Panc1 (cell line): ENCODE results near the gene PCAT7. TPM values are rescaled to one million over a fixed set of nuclear protein-coding genes. Genes with fewer than 3 reads are reported as not detected.

Experiments
- ATAC-seq: fragments of 200-7000 bp; cut with Tn5 transposase; 2 replicates; pipeline ENCODE4 v1.9.1; 2020; ENCODE audit warnings: mild to moderate bottlenecking, moderate library complexity
- BruUV-seq: library from RNA; stranded (reverse); fragments of 400-500 nt; replicated peaks from 2 replicates; lab custom pipeline; 2021; lab: Mats Ljungman, UMichigan
- CTCF ChIA-PET: fragments of 300-600 bp; sonication (Branson Sonifier 250); formaldehyde crosslinking; loops from one replicate; lab custom pipeline; 2022; ENCODE audit warnings: antibody characterized with exemption; lab: Charles Lee
- POLR2A ChIA-PET: fragments of 300-600 bp; sonication (Branson Sonifier 250); formaldehyde crosslinking; loops from one replicate; lab custom pipeline; 2022; ENCODE audit warnings: antibody characterized with exemption; lab: Charles Lee
- DNase-seq: peaks from one replicate; pipeline ENCODE4 v3.0.0-alpha.2; 2010; ENCODE audit warnings: low read depth, low spot score
- H3K27ac ChIP-seq: 2 replicates; pipeline ENCODE4 v1.5.1; 2011; ENCODE audit warnings: mild to moderate bottlenecking, low read length, inconsistent platforms
- H3K27me3 ChIP-seq: fragments of 200-500 bp; sonication (Bioruptor generic); 2 replicates; pipeline ENCODE4 v1.6.0; 2014; ENCODE audit warnings: low read length, inconsistent platforms; ENCODE audit not compliant: control insufficient read depth, insufficient read depth
- H3K36me3 ChIP-seq: fragments of 200-500 bp; sonication (Bioruptor generic); 2 replicates; pipeline ENCODE4 v1.5.1; 2014; ENCODE audit warnings: inconsistent platforms, mild to moderate bottlenecking, low read length, moderate library complexity; ENCODE audit not compliant: control insufficient read depth, insufficient read depth
- H3K4me1 ChIP-seq: 2 replicates; pipeline ENCODE4 v1.5.1; 2011; ENCODE audit warnings: inconsistent platforms, mild to moderate bottlenecking, low read length, moderate library complexity; ENCODE audit not compliant: control insufficient read depth, insufficient read depth
- H3K4me3 ChIP-seq, 2 experiments: 2 replicates each; pipeline ENCODE4 v1.5.1; 2011 to 2012; ENCODE audit warnings: low read depth in 2 of 2, low read length in 2 of 2, mild to moderate bottlenecking in 2 of 2, inconsistent platforms in 1 of 2, moderate library complexity in 1 of 2
- H3K9me3 ChIP-seq: fragments of 200-500 bp; sonication (Bioruptor generic); 2 replicates; pipeline ENCODE4 v1.5.1; 2014; ENCODE audit warnings: low read depth, mild to moderate bottlenecking, inconsistent platforms, low read length, moderate library complexity; ENCODE audit not compliant: control insufficient read depth, insufficient read depth
- CTCF ChIP-seq: fragments of 450-650 bp; IDR thresholded peaks from 2 replicates; pipeline ENCODE4 v1.5.1; 2017; ENCODE audit warnings: mild to moderate bottlenecking
- POLR2AphosphoS5 ChIP-seq: IDR thresholded peaks from 2 replicates; pipeline ENCODE4 v1.6.1; 2012; ENCODE audit warnings: mild to moderate bottlenecking, low read depth, low read length, moderate library complexity
- REST ChIP-seq, 2 experiments: IDR thresholded peaks; 2 replicates each; pipeline ENCODE4 v1.6.1; 2011 to 2012; ENCODE audit warnings: low read depth in 2 of 2, control low read depth in 1 of 2, low read length in 1 of 2, mild to moderate bottlenecking in 1 of 2, moderate library complexity in 1 of 2; ENCODE audit not compliant: insufficient read depth in 1 of 2
- SIN3A ChIP-seq: IDR thresholded peaks from 2 replicates; pipeline ENCODE4 v1.6.1; 2012; ENCODE audit warnings: low read depth, mild to moderate bottlenecking, low read length, moderate library complexity, borderline replicate concordance; ENCODE audit not compliant: insufficient read depth
- TCF7L2 ChIP-seq: IDR thresholded peaks from 2 replicates; pipeline ENCODE4 v1.6.1; 2011; ENCODE audit warnings: mild to moderate bottlenecking, low read depth, low read length, inconsistent platforms
- in situ Hi-C: cut with HindIII; loops from 2 replicates; pipeline ENCODE4 v1.10.0; 2016; ENCODE audit warnings: low sequenced_read_pairs, low pct_unique_long_range_greater_than_20kb
- intact Hi-C: fragments of 100-400 bp; cut with micrococcal nuclease; formaldehyde crosslinking; loops from one replicate; pipeline ENCODE4 v1.10.0; 2022; ENCODE audit not compliant: unreplicated experiment
- total RNA-seq: library from RNA; stranded (reverse); gene quantifications from one replicate; pipeline ENCODE4 v1.2.1, GENCODE V29; 2021; ENCODE audit not compliant: unreplicated experiment

PCAT7 gene
- total RNA-seq, 1 experiment from 2014 or later: 0.59 TPM

- no peaks in the 10 kb centered on the region; the same call in 1 of the 2 replicates for H3K36me3 ChIP-seq
- TF ChIP-seq CTCF (no peak), SIN3A (no peak), POLR2AphosphoS5 (no peak), TCF7L2 (no peak), REST (IDR thresholded peaks at IDR 0.05; ENCODE audit: insufficient read depth in 1 of 2, low read depth in 2 of 2, low read length in 1 of 2) (no peak)
- ChIA-PET CTCF (interaction anchor here (1.1 to 1.5 kb wide), 4 partner anchors 39 to 574 kb away, joined by 3 to 8 read pairs (median 6); partner anchors contain the start of gene FBP2), POLR2A (no interaction called here)
- DNase-seq (no peak), ATAC-seq (peak; percentile 74)
- in situ Hi-C loops: no loop called here
- H3K27ac ChIP-seq: no peak overlapping the region
- peak overlapping the region; percentile 56 for H3K4me3 ChIP-seq
- no peaks in the 10 kb centered on the region for H3K27me3 ChIP-seq
- no peaks in the 10 kb centered on the region; the same call in 1 of the 2 replicates for H3K4me1 ChIP-seq
- no TSS peak for BruUV-seq
- no peaks in the 10 kb centered on the region for H3K9me3 ChIP-seq
- intact Hi-C loops: loop anchor here (5.0 kb wide), 1 partner anchor 48 kb away; no protein-coding TSS in a partner anchor
These were observed 825 bp upstream of the PCAT7 start for GRCh38 chr9:94554078-94554438.

DNA sequence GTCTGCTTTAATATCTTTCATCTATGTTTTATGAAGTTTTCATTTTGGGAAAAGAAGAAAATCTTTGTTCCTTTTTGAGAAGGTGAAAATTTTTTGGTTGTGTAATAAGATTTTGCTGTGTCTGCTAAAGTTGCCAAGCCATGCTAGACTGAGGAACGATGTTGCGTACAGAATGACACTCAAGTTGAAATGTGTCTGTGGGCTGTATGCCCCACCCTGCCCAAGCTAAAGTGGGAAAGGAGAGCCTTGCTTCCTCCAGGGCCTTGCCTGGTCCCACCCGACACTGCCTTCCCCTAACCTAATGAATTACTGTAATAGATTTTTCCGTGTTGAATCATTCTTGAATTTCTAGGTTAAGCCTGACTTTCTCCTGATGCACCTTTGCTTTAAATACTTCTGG lies 2.5 kb downstream of the PCAT7 start:
- Histone ChIP-seq H3K4me3 (no peak overlapping the region), H3K4me1 (no peaks in the 10 kb centered on the region; the same call in 1 of the 2 replicates), H3K36me3 (no peaks in the 10 kb centered on the region; the same call in 1 of the 2 replicates), H3K27ac (no peak overlapping the region), H3K9me3 (no peaks in the 10 kb centered on the region), H3K27me3 (no peaks in the 10 kb centered on the region)
- intact Hi-C loops (no loop called here), in situ Hi-C loops (no loop called here)
- BruUV-seq: no TSS peak
- no peak for TF ChIP-seq TCF7L2
- DNase-seq (no peak), ATAC-seq (no peak)
- ChIA-PET POLR2A (no interaction called here), CTCF (no interaction called here)

- in situ Hi-C loops (no loop called here), intact Hi-C loops (no loop called here)
- no peak overlapping the region for H3K4me3 ChIP-seq
- no peaks in the 10 kb centered on the region for H3K27me3 ChIP-seq
- DNase-seq: no peak
- no peak for ATAC-seq
- CTCF ChIA-PET: no interaction called here
- no peaks in the 10 kb centered on the region for H3K36me3 ChIP-seq
- no peaks in the 10 kb centered on the region for H3K9me3 ChIP-seq
- POLR2A ChIA-PET: no interaction called here
- TF ChIP-seq REST (IDR thresholded peaks at IDR 0.05; ENCODE audit: insufficient read depth in 1 of 2, low read depth in 2 of 2, low read length in 1 of 2): no peak
- no peak for TF ChIP-seq POLR2AphosphoS5
- TF ChIP-seq TCF7L2: no peak
- TF ChIP-seq CTCF: no peak
- no peak for TF ChIP-seq SIN3A
- no peak overlapping the region for H3K27ac ChIP-seq
- no TSS peak for BruUV-seq
- no peaks in the 10 kb centered on the region for H3K4me1 ChIP-seq
These were observed 5.4 kb downstream of the PCAT7 start for GRCh38 chr9:94560237-94560636.
